NCI-H187 treated with DMSO at 0.1 percent for 48 hours (cell line): ENCODE results near the gene FRG2.
"Not testable (repeated sequence)": the region's sequence is repeated elsewhere in the genome, so short reads cannot be mapped to it uniquely, and the experiment has no call there.

ENCODE experiments used
- DNase-seq: peaks from one replicate; lab custom pipeline; 2025; lab: John Stamatoyannopoulos, UW

FRG2 gene

GRCh38 chr4:190016369-190017289, 10.4 kb downstream of the FRG2 start:
- no peak for DNase-seq

- no peak for DNase-seq
Measured at GRCh38 chr4:190015538-190016368, 11.3 kb downstream of the FRG2 start.

- DNase-seq = no peak
Measured at GRCh38 chr4:190014771-190015537, 12.1 kb downstream of the FRG2 start.

- not testable (repeated sequence) for DNase-seq
Measured at GRCh38 chr4:189989941-189990340, 37.1 kb downstream of the FRG2 start.

GRCh38 chr4:189988877-189989431, 38.1 kb downstream of the FRG2 start:
- no peak for DNase-seq

- DNase-seq = not testable (repeated sequence)
Measured at GRCh38 chr4:189985651-189986243, 41.3 kb downstream of the FRG2 start.

GRCh38 chr4:189984661-189985060, 42.4 kb downstream of the FRG2 start:
- DNase-seq = not testable (repeated sequence)

- not testable (repeated sequence) for DNase-seq
Measured at GRCh38 chr4:189983916-189984526, 43.0 kb downstream of the FRG2 start.

- no peak for DNase-seq
Measured at GRCh38 chr4:189981970-189982369, 45.1 kb downstream of the FRG2 start.

- not testable (repeated sequence) for DNase-seq
Measured at GRCh38 chr4:189980292-189980691, 46.8 kb downstream of the FRG2 start.

GRCh38 chr4:189979196-189980047, 47.6 kb downstream of the FRG2 start:
- no peak for DNase-seq
